BE2C (cell line): ENCODE results near the gene SORBS2.

ENCODE experiments used
- DNase-seq: peaks from one replicate; pipeline ENCODE4 v3.0.0-alpha.2; 2020
- H3K27me3 ChIP-seq: fragments of 250-450 bp; sonication (Bioruptor Pico); 2 replicates; pipeline ENCODE4 v1.5.1; 2020; ENCODE audit warnings: mild to moderate bottlenecking
- H3K36me3 ChIP-seq: fragments of 250-450 bp; sonication (Bioruptor Pico); 2 replicates; pipeline ENCODE4 v1.5.1; 2020; ENCODE audit warnings: mild to moderate bottlenecking
- H3K4me1 ChIP-seq: fragments of 250-450 bp; sonication (Bioruptor Pico); 2 replicates; pipeline ENCODE4 v1.5.1; 2020
- H3K4me3 ChIP-seq: 2 replicates; pipeline ENCODE4 v1.5.1; 2011; ENCODE audit warnings: low read depth, low read length
- H3K9me3 ChIP-seq: fragments of 250-450 bp; sonication (Bioruptor Pico); 2 replicates; pipeline ENCODE4 v1.5.1; 2020
- CTCF ChIP-seq: IDR thresholded peaks from 2 replicates; pipeline ENCODE4 v1.5.1; 2012; ENCODE audit warnings: mild to moderate bottlenecking, low read depth, low read length

The SORBS2 gene

GRCh38 chr4:185837415-185838103 lies 25.6 kb upstream of the SORBS2 start:
- Histone ChIP-seq H3K9me3 (no peaks in the 10 kb centered on the region), H3K36me3 (no peaks in the 10 kb centered on the region), H3K27me3 (no peaks in the 10 kb centered on the region), H3K4me1 (peaks cover 9% of the 10 kb centered on the region), H3K4me3 (no peak overlapping the region)
- no peak for TF ChIP-seq CTCF
- no peak for DNase-seq

- H3K27me3 ChIP-seq: no peaks in the 10 kb centered on the region
- H3K4me3 ChIP-seq: no peak overlapping the region
- no peak for DNase-seq
- H3K4me1 ChIP-seq: peaks cover 9% of the 10 kb centered on the region
- TF ChIP-seq CTCF: no peak
- H3K9me3 ChIP-seq: no peaks in the 10 kb centered on the region
- H3K36me3 ChIP-seq: no peaks in the 10 kb centered on the region
Measured at GRCh38 chr4:185836241-185837084, 24.5 kb upstream of the SORBS2 start.

- Histone ChIP-seq H3K27me3 (no peaks in the 10 kb centered on the region), H3K36me3 (no peaks in the 10 kb centered on the region), H3K4me1 (peaks cover 9% of the 10 kb centered on the region), H3K4me3 (no peak overlapping the region), H3K9me3 (no peaks in the 10 kb centered on the region)
- no peak for TF ChIP-seq CTCF
- no peak for DNase-seq
Measured at GRCh38 chr4:185835814-185836213, 23.8 kb upstream of the SORBS2 start.

GRCh38 chr4:185835336-185835735 lies 23.3 kb upstream of the SORBS2 start:
- H3K27me3 ChIP-seq: no peaks in the 10 kb centered on the region
- no peak overlapping the region for H3K4me3 ChIP-seq
- no peak for TF ChIP-seq CTCF
- no peaks in the 10 kb centered on the region for H3K36me3 ChIP-seq
- H3K4me1 ChIP-seq: peaks cover 9% of the 10 kb centered on the region
- H3K9me3 ChIP-seq: no peaks in the 10 kb centered on the region
- DNase-seq: no peak

DNA sequence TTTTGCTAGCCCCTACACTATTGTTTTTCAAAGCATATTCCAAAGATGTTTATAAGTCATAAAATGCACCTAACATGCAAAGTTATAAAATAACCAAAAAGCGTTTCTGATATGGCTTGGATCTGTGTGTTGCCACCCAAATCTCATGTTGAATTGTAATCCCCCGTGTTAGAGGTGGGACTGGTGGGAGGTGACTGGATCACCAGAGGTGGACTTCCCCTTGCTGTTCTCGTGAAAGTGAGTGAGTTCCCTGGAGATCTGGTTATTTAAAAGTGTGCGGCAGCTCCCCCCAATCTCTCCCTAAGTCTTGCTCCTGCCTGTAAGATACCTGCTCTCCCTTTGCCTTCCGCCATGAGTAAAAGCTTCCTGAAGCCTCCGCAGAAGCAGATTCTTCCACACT lies 22.8 kb upstream of the SORBS2 start:
- Histone ChIP-seq H3K27me3 (no peaks in the 10 kb centered on the region), H3K9me3 (no peaks in the 10 kb centered on the region), H3K36me3 (no peaks in the 10 kb centered on the region), H3K4me1 (peaks cover 7% of the 10 kb centered on the region), H3K4me3 (no peak overlapping the region)
- TF ChIP-seq CTCF: no peak
- no peak for DNase-seq

DNA sequence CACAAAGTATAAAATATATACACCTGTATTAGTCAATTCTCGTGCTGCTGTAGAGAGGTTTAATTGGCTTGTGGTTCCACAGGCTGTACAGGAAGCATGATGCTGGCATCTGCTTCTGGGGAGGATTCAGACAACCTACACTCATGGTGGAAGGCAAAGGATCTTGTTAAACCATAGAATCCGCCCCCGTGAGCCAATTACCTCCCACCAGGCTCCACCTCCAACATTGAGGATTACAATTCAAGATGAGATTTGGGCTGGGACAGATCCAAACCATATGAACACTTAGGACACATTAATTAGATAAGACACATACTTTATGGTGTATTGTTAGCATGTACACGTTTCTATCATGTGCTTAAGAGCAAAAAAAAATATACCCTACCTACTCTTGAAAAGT lies 22.1 kb upstream of the SORBS2 start:
- H3K36me3 ChIP-seq: no peaks in the 10 kb centered on the region
- DNase-seq: no peak
- H3K4me3 ChIP-seq: no peak overlapping the region
- no peaks in the 10 kb centered on the region for H3K27me3 ChIP-seq
- no peak for TF ChIP-seq CTCF
- no peaks in the 10 kb centered on the region for H3K9me3 ChIP-seq
- H3K4me1 ChIP-seq: peaks cover 4% of the 10 kb centered on the region
